ENCODE data around the gene FHDC1.

FHDC1 gene

GRCh38 chr4:152959080-152959479 is 23.0 kb downstream of the FHDC1 start:
- TF ChIP-seq CREB1 (IDR thresholded peaks at IDR 0.05; ENCODE audit: low read depth) (no peak), YY1 (IDR thresholded peaks at IDR 0.05; ENCODE audit: low read depth) (no peak), TCF12 (IDR thresholded peaks at IDR 0.05; ENCODE audit: low read depth) (no peak), EP300 (IDR thresholded peaks at IDR 0.05; ENCODE audit: borderline replicate concordance) (no peak), NFIC (IDR thresholded peaks at IDR 0.05) (no peak), MAX (IDR thresholded peaks at IDR 0.05) (no peak), ZBTB7A (IDR thresholded peaks at IDR 0.05; ENCODE audit: low read depth) (no peak), EGR1 (IDR thresholded peaks at IDR 0.05) (no peak), TAF1 (IDR thresholded peaks at IDR 0.05; ENCODE audit: low read depth) (no peak), REST (IDR thresholded peaks at IDR 0.05; ENCODE audit: low read depth) (no peak), FOXM1 (IDR thresholded peaks at IDR 0.05; ENCODE audit: borderline replicate concordance, low read depth) (no peak), TEAD4 (IDR thresholded peaks at IDR 0.05) (no peak), RAD21 (IDR thresholded peaks at IDR 0.05; ENCODE audit: low read depth) (no peak), CEBPB (IDR thresholded peaks at IDR 0.05) (no peak), USF1 (IDR thresholded peaks at IDR 0.05) (no peak)

GRCh38 chr4:152960082-152960481 is 24.0 kb downstream of the FHDC1 start:
- no peak for TF ChIP-seq EGR1 (IDR thresholded peaks at IDR 0.05)
- TF ChIP-seq YY1 (IDR thresholded peaks at IDR 0.05; ENCODE audit: low read depth): no peak
- TF ChIP-seq EP300 (IDR thresholded peaks at IDR 0.05; ENCODE audit: borderline replicate concordance): no peak
- no peak for TF ChIP-seq CEBPB (IDR thresholded peaks at IDR 0.05)
- TF ChIP-seq MAX (IDR thresholded peaks at IDR 0.05): no peak
- no peak for TF ChIP-seq FOXM1 (IDR thresholded peaks at IDR 0.05; ENCODE audit: borderline replicate concordance, low read depth)
- TF ChIP-seq REST (IDR thresholded peaks at IDR 0.05; ENCODE audit: low read depth): no peak
- no peak for TF ChIP-seq NFIC (IDR thresholded peaks at IDR 0.05)
- TF ChIP-seq TEAD4 (IDR thresholded peaks at IDR 0.05): no peak
- no peak for TF ChIP-seq USF1 (IDR thresholded peaks at IDR 0.05)
- TF ChIP-seq CREB1 (IDR thresholded peaks at IDR 0.05; ENCODE audit: low read depth): no peak
- no peak for TF ChIP-seq RAD21 (IDR thresholded peaks at IDR 0.05; ENCODE audit: low read depth)
- no peak for TF ChIP-seq TCF12 (IDR thresholded peaks at IDR 0.05; ENCODE audit: low read depth)
- TF ChIP-seq ZBTB7A (IDR thresholded peaks at IDR 0.05; ENCODE audit: low read depth): no peak
- no peak for TF ChIP-seq TAF1 (IDR thresholded peaks at IDR 0.05; ENCODE audit: low read depth)

- no peak for TF ChIP-seq CEBPB (IDR thresholded peaks at IDR 0.05)
- no peak for TF ChIP-seq CREB1 (IDR thresholded peaks at IDR 0.05; ENCODE audit: low read depth)
- no peak for TF ChIP-seq RAD21 (IDR thresholded peaks at IDR 0.05; ENCODE audit: low read depth)
- no peak for TF ChIP-seq EGR1 (IDR thresholded peaks at IDR 0.05)
- TF ChIP-seq TAF1 (IDR thresholded peaks at IDR 0.05; ENCODE audit: low read depth): no peak
- no peak for TF ChIP-seq ZBTB7A (IDR thresholded peaks at IDR 0.05; ENCODE audit: low read depth)
- no peak for TF ChIP-seq NFIC (IDR thresholded peaks at IDR 0.05)
- no peak for TF ChIP-seq TCF12 (IDR thresholded peaks at IDR 0.05; ENCODE audit: low read depth)
- TF ChIP-seq USF1 (IDR thresholded peaks at IDR 0.05): no peak
These were observed 25.1 kb downstream of the FHDC1 start for GRCh38 chr4:152961014-152961772.

GRCh38 chr4:152961773-152962115 is 25.6 kb downstream of the FHDC1 start:
- no peak for TF ChIP-seq ZBTB7A (IDR thresholded peaks at IDR 0.05; ENCODE audit: low read depth)
- TF ChIP-seq TAF1 (IDR thresholded peaks at IDR 0.05; ENCODE audit: low read depth): no peak
- no peak for TF ChIP-seq EP300 (IDR thresholded peaks at IDR 0.05; ENCODE audit: borderline replicate concordance)
- TF ChIP-seq NFIC (IDR thresholded peaks at IDR 0.05): no peak
- TF ChIP-seq CREB1 (IDR thresholded peaks at IDR 0.05; ENCODE audit: low read depth): no peak
- TF ChIP-seq USF1 (IDR thresholded peaks at IDR 0.05): no peak
- TF ChIP-seq REST (IDR thresholded peaks at IDR 0.05; ENCODE audit: low read depth): no peak
- TF ChIP-seq FOXM1 (IDR thresholded peaks at IDR 0.05; ENCODE audit: borderline replicate concordance, low read depth): no peak
- TF ChIP-seq TEAD4 (IDR thresholded peaks at IDR 0.05): no peak
- no peak for TF ChIP-seq RAD21 (IDR thresholded peaks at IDR 0.05; ENCODE audit: low read depth)
- TF ChIP-seq TCF12 (IDR thresholded peaks at IDR 0.05; ENCODE audit: low read depth): no peak
- TF ChIP-seq CEBPB (IDR thresholded peaks at IDR 0.05): no peak
- TF ChIP-seq MAX (IDR thresholded peaks at IDR 0.05): no peak
- no peak for TF ChIP-seq YY1 (IDR thresholded peaks at IDR 0.05; ENCODE audit: low read depth)
- TF ChIP-seq EGR1 (IDR thresholded peaks at IDR 0.05): no peak

Data from Ishikawa (cell line).